ENCODE data around the gene HECW1.
A peak's percentile ranks its signal among the peaks of the same experiment; 100 is the strongest.

Gene HECW1

GRCh38 chr7:43531700-43532099, 419.3 kb downstream of the HECW1 start:
- no peak for FAIRE-seq
- DNase-seq (ENCODE audit: low spot score), result no peak

DNA sequence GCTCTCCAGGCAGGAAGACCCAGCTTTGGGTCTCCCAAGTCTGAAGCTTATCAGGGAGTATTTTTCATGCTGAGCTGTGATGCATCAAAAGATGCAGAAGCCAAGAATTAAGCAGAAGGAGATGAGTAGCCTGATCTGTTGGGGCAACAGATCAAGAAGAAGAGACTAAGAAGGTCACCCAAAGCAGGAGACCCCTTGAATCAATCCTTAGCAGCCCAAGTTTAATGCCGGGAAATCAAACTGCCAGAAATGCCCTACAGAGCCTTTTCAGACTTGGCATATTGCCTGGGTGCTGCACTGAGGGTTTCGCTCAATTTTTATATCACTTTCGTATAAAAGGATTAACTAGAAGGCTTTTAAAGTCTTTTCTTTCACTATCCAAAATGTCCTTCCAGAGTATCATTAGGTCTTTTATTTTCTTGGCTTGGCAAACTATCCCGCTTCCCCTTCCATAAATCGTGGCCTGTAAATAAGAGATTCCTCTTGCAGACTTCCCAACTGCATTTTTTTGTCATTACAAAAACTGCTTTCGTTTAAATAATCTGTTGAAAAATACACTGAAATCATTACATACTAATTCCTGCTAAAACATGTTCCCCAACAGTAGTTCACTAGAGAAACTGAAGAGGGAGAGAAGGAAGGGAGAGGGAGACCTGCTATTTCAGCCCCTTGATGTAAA, 421.5 kb downstream of the HECW1 start:
- DNase-seq (ENCODE audit: low spot score) (no peak), FAIRE-seq (no peak)

DNA sequence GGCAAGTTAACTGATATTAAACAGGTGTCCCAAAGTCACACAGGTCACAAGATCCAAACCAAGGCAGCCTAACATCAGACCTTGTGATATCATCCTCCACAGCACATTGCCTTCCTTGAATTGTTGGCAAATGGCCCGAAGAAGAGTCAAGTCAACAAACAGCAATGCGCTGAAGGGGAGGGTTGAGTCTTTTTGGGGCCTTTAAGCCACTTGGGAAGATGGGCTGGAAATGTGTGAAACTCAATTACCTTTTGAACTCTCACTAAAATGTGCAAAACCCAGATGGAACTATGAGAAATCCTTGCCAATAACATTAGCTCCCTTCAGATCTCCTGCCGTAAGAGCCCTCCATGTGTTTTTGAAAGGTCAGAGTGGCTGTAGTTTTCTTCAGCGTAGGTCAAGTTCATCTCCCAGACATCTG, 422.6 kb downstream of the HECW1 start:
- FAIRE-seq (peak; percentile 8), DNase-seq (ENCODE audit: low spot score) (peak; percentile 34)

DNA sequence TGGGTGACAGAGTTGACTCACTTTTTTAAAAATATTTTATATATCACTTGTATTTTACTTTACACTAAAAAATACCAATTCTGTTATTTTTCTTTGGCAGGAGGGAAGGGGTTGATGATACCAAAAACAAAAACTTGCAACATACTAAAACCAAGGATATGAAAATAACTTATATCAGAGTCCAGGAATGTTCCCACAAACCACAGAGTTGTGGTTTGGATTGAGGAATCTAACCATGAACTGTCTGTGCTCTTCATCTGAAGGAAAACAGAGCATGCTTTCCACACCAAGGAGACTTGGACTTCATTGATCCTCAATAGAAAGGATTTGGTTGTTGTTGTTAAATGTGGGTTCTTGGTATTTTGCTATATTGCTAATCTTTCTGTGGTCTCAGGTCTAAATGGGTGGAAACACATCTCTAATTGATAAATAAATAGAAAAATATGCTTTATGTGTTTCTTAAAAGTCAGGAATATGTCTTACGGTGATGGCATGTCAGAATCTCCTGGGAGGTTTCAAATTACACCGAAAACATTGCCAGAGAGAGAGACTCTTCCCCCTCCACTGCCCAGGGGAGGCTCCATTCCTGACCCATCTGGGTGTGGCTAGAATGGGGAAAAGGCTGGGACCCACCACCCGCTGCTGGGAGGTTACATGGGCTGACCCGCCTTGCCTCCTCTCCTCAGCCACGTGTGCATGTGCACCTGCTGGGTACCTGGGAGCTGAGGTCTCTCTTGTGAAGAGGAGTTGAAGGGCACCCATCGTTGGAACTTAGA, 423.6 kb downstream of the HECW1 start:
- FAIRE-seq (peak; percentile 99), DNase-seq (ENCODE audit: low spot score) (peak; percentile 84)

GRCh38 chr7:43536773-43537172, 424.3 kb downstream of the HECW1 start:
- DNase-seq (ENCODE audit: low spot score) (no peak), FAIRE-seq (no peak)

DNA sequence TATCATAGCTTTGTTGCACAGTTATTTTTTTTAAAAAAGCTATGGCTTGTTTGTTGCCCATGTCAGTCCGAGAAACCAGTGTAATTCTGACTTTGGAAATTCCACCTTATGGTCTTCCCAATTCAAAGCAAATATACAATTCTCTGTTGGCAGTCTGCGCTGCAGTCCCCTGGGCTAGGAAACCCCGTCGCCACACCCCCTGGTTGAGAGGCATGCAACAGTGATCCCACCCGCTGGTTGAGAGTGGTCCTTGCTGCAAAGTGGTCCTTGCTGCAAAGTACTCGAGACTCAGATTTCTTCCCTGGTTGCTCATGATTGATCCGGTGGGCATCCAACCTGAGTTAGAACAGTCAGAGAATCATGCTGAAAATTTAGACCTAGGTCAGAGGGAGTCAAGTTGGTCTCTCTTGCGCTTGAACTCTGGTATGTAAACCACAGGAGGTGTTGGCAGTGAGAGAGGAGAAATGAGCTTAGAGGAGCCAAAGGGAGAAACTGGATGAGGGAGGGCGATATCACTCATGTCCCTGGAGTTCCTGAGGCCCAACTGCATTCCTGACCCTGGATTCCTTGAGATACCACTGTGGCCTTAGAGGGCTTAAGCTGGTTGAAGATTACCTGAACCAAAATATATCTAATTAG, 425.4 kb downstream of the HECW1 start:
- peak; percentile 95 for DNase-seq (ENCODE audit: low spot score)
- FAIRE-seq, result peak; percentile 98

DNA sequence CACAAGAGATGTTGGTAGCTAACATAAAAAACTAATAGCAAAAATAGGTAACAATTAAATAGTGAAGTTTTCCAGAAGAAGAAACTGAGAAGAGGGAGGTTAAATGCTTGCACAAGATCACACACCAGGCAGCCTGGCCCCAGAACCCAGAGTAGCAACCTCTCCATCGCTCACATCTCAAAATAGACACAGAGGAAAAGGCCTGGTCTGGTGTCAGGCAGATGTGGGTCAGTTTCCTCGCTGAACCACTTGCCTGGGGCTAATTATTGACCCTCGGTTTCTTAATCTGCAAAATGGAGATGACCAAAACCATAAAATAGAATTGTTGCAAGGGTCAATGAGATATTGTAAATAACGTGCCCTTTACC, 425.9 kb downstream of the HECW1 start:
- no peak for FAIRE-seq
- no peak for DNase-seq (ENCODE audit: low spot score)

DNA sequence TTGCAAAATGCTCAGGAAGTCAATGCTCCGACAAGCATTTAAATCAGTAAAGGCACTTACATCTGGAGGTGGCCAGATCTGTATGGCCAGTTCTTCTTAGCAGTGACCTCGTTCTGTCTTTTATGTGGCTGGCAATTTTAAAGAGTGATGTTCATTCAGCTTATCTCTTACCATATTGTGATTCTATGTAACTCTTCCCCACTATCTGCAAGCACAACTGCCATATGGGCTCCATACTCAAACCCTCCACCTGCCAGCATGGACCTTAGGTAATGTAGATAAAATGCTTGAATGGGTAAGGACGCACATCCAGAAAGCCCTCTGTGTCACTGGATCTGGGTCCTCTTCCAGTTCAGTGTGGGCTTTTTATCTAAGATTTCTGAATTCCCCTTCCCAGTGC, 428.0 kb downstream of the HECW1 start:
- FAIRE-seq (no peak), DNase-seq (ENCODE audit: low spot score) (no peak)

- FAIRE-seq (no peak), DNase-seq (ENCODE audit: low spot score) (no peak)
These were observed 430.3 kb downstream of the HECW1 start for GRCh38 chr7:43542716-43543115.

DNA sequence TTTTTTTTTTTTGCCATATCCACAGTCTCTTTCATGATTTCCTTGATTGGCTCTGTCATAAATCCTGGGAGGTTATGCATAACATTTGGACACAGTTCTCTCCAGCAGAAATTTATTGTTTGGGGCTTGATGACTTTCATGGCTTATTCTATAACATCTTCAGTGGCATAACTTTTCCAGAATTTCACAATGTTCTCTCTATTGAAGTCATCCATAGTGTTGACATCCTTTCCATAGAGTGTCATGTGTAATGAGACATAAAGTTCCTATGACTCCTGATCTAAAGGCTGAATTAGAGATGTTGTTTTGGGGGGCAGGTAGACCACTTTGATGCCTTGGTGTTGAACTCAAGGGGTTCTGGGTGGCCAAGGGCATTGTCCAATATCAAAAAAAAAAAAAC, 433.8 kb downstream of the HECW1 start:
- no peak for FAIRE-seq
- no peak for DNase-seq (ENCODE audit: low spot score)

DNA sequence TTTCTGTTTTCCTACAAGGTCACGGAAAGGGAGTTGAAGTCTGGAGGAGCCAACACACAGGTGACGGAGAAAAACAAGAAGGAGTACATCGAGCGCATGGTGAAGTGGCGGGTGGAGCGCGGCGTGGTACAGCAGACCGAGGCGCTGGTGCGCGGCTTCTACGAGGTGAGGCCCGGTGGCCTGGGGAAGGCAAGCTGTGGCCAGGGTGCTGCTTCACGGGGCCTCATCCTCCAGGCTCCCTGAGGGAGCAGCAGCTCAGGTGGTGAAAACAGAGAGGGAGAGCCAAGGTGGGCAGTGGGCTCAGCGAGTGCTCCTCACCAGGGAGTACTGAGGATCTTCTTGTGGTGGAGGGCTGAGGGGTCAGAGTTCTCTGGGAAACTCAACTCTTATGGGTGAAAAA, 438.0 kb downstream of the HECW1 start:
- DNase-seq (ENCODE audit: low spot score) (no peak), FAIRE-seq (no peak)

DNA sequence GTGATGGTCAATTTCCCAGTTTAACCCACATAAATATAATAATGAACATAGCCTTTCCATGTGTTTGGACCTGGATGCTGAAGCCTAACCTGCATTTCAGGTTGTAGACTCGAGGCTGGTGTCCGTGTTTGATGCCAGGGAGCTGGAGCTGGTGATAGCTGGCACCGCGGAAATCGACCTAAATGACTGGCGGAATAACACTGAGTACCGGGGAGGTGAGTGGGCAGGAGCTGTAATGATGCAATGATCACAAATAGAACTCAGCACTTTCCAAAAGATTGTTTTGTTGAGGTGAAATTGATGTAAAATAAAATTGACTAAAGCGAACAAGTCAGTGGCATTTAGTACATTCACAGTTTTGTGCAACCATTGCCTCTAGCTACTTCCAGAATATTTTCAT, 439.7 kb downstream of the HECW1 start:
- FAIRE-seq, result no peak
- no peak for DNase-seq (ENCODE audit: low spot score)

DNA sequence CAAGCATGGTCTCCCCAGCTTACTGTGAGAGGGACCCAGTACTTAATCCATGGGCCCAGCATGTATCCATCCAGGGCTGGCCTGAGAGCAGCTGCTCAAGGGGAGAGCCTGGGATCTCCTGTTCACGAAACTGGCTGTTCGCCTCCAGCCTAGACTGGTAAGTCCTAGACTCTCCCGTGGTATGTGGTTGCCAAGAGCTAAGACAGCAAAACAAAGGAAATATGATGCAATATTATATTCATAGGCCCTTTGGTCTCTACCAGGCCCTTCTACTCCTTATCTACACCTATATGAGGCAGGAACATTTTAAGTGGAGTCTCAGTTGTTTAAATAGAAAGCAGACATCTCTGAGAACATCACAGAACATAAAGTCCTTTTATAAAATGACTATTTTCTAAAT, 441.6 kb downstream of the HECW1 start:
- no peak for DNase-seq (ENCODE audit: low spot score)

DNA sequence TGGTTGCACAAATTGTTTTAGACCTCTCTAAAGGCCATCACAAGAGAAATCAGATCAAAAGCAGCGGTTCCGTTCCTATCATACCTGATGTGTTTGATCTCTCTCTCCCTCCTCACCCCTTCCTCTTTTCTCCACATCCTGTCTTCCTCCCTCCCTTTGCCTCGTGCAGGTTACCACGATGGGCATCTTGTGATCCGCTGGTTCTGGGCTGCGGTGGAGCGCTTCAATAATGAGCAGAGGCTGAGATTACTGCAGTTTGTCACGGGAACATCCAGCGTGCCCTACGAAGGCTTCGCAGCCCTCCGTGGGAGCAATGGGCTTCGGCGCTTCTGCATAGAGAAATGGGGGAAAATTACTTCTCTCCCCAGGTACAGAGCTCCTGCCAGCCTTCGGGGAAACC, 442.0 kb downstream of the HECW1 start:
- no peak for FAIRE-seq
- no peak for DNase-seq (ENCODE audit: low spot score)

More for the DNA sequence above, 441.6 kb downstream of the HECW1 start:
- no peak for FAIRE-seq

GRCh38 chr7:43557831-43558495, 445.5 kb downstream of the HECW1 start:
- no peak for FAIRE-seq
- DNase-seq (ENCODE audit: low spot score), result no peak

DNA sequence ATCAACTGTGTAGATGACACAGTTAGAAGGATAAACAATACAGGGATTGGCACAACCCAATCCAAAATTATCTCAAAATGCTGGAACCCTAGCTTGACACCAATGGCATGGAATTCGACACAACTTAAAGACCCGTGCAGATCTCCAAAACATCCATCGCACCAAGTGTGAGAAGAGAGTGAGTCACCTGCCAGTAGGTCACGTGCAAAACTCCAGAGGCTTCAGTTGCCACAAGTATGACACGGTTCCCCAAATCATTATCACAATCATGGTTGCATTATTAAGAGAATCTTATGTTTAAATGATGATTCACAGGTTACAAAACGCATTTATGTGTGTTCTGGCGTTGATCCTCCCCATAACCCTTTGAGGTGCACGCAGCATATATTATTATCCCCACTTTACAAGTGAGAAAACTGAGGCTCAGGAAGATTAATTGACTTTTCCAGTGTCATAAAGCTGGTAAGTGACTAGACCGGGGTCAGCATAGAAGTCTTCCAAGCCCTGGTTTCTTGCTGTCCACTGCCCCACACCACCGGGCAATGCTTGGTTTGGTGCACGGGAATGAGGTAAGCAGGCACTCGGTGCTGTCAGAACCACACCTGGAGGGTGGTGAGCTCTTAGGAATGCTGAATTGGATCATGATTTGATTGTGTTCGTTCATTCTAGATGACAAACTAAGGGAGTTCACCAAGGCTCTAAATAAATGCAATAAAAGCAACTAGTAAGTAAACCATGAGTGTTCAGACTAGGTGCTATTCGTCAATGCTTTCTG, 446.9 kb downstream of the HECW1 start:
- FAIRE-seq, result no peak
- no peak for DNase-seq (ENCODE audit: low spot score)

GRCh38 chr7:43559946-43560335, 447.5 kb downstream of the HECW1 start:
- FAIRE-seq (no peak), DNase-seq (ENCODE audit: low spot score) (no peak)

GRCh38 chr7:43560742-43561330, 448.4 kb downstream of the HECW1 start:
- FAIRE-seq (no peak), DNase-seq (ENCODE audit: low spot score) (no peak)

DNA sequence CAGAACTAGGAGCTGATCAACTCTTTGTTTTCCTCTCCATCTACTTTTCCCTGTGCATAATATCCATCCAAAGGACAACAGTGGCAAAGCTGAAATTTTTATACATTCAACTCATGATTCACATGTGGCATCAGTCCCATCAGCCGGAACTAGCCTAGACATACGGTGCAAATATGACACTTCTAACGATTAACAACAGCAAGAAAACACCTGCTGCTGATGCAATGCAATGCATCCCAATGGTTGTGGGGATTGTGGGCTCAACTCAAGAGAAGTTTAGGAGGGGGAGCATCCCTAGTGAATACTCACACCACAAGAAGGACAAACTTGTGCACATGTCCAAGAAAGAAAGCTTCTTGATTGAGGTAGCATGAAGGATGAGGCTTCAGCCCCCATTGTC, 449.9 kb downstream of the HECW1 start:
- DNase-seq (ENCODE audit: low spot score) (no peak), FAIRE-seq (no peak)

DNA sequence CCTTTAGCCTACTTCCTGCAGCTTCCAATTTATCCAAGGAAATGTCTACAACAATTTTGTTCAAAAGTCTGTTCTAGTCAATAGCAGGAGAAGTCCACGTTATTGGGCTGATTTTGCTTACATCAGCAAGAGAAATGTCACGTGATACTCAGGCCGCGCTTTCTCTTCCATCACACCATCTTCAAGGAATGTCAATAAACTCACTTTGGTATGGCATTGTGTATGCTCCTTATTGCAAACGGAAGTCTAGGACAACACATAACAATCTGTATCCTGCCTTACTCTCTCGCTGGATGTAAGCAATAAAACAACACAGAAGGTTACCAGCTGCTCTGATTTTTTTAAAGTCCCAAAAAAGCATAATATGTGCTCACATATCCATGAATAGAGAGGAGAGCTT, 453.3 kb downstream of the HECW1 start:
- no peak for DNase-seq (ENCODE audit: low spot score)
- FAIRE-seq, result no peak

- DNase-seq (ENCODE audit: low spot score), result peak; percentile 22
These were observed 456.1 kb downstream of the HECW1 start for GRCh38 chr7:43568529-43568928.

More at GRCh38 chr7:43568529-43568928, 456.1 kb downstream of the HECW1 start:
- FAIRE-seq, result no peak
